HG02981 (cell line): ENCODE data around the gene MTHFR.

Experiments
- ATAC-seq: cut with Tn5 transposase; IDR thresholded peaks from one replicate; pipeline ENCODE4 v1.9.1; 2021; ENCODE audit warnings: mild to moderate bottlenecking, moderate library complexity; ENCODE audit not compliant: unreplicated experiment

Gene MTHFR

GRCh38 chr1:11805422-11806306, at the start of gene MTHFR, which contains the start of gene CLCN6:
TSS of gene MTHFR (minus strand) at chr1:11805964. CDS start at chr1:11803116, 2,848 bp downstream.
TSS of gene CLCN6 (plus strand) at chr1:11806191. CDS start at chr1:11806263, 72 bp downstream.
- ATAC-seq, result peak; percentile 78

GRCh38 chr1:11855430-11855829, 49.7 kb upstream of the MTHFR start:
- no peak for ATAC-seq

- no peak for ATAC-seq
These were observed 48.8 kb upstream of the MTHFR start for GRCh38 chr1:11854519-11854918.

- no peak for ATAC-seq
These were observed 45.4 kb upstream of the MTHFR start for GRCh38 chr1:11851180-11851579.

- no peak for ATAC-seq
These were observed 44.4 kb upstream of the MTHFR start for GRCh38 chr1:11850156-11850555.

DNA sequence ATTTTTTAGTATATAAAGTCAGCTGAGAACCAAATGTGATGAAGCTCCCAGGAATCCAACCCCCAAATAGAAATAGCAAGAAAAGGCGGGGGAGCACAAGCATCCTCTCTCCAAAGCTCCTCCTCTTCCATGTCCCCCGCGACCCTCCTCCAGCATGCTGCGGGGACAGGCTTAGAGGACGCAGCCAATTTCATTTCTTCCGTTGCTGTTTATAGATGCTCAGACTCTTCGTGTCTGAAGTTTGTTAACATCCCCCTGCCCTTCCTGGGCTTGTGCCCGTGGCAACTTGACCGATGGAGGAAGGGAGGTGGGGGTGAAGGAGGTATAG, 42.6 kb upstream of the MTHFR start:
- no peak for ATAC-seq

GRCh38 chr1:11847667-11848372, 42.1 kb upstream of the MTHFR start, which contains the start of gene NPPA:
TSS of gene NPPA (minus strand) at chr1:11847783. CDS start at chr1:11847684, 99 bp downstream.
- ATAC-seq, result no peak

DNA sequence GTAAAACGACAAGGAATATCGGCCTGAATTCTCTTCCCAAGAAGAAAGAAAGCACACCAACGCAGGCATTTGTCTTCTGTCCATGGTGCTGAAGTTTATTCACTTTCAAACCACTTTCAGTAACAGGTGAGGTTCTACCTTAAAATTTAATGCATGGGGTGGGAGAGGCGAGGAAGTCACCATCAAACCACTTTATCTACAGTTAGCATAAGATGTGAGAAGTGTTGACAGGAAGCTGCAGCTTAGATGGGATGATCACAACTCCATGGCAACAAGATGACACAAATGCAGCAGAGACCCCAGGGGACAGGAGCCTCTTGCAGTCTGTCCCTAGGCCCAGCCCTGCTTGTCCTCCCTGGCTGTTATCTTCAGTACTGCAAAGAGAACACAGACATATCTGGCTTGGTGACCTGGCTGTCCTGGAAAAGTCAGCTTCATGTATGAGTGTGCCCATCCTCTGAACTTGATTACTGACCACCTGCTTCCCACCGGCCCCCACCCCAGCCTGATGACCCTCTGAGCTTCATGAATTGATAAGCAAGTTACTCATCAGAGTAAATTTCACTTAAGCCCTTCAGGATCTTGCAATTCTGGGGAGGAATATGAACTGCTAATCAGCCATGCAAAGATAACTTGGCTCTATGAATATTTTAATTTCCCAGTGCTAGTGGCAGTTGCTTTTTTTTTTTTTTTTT, 40.0 kb upstream of the MTHFR start:
- ATAC-seq, result no peak

- ATAC-seq, result no peak
These were observed 36.6 kb upstream of the MTHFR start for GRCh38 chr1:11842154-11843041.

DNA sequence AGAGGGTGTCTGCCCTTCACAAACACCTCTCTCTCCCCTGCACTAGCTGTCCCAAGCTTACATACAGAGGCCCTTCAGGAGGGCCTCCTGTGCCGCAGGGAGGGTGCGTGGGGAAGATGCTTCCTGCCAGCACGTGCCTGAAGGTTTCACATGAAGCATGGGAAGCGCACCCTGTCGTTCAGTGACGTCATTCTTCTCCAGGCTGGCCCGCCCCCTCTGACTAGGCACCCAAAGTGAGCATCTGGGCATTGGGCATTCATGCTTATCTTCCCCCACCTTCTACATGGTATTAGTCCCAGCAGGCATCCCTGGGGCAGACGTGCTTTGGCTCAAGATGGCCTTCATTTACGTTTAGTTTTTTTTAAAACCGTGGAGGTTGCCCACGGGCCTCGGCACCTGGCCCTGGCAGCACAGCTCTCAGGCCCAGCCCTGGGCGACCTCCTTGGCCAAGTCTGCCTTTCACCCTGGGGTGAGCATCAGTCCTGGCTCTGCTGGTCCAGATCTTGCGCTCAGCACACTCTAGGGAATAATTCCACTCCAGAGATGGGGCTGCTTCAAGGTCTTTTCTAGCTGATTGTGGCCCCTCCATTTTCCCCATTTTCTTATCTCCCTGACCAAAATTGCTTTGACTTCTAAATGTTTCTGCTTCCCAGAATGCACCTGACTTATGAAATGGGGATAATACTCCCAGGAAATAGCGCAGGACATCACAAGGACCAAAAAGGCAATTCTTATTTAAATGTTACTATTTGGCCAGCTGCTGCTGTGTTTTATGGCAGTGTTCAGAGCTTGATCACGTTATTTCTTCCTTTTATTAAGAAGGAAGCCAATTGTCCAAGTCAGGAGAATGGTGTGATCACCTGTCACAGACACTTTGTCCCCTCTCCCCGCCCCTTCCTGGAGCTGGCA, 35.7 kb upstream of the MTHFR start:
- no peak for ATAC-seq

DNA sequence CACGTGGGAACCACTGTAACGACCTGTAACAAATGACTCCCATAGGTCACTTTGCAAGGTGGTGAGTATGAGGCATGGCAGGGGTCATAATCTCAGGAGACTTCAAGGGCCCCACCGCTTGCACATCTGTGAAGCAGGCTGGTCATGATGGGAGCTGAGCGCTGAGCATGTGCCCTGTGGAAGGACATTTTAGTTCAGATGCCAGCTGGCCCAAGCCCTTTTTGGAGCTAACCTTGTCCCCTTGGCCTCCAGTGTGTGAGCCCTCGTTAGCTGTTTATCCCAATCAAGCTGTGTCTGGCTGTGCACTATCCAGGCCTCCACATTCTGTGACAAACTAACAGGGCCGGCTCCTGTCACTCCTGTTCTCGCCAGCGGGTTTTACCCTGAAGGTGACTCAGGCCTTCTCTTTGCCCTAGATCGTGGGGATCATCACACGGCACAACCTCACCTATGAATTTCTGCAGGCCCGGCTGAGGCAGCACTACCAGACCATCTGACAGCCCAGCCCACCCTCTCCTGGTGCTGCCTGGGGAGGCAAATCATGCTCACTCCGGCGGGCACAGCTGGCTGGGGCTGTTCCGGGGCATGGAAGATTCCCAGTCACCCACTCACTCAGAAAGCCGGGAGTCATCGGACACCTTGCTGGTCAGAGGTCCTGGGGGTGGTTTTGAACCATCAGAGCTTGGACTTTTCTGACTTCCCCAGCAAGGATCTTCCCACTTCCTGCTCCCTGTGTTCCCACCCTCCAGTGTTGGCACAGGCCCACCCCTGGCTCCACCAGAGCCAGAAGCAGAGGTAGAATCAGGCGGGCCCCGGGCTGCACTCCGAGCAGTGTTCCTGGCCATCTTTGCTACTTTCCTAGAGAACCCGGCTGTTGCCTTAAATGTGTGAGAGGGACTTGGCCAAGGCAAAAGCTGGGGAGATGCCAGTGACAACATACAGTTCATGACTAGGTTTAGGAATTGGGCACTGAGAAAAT, 34.3 kb upstream of the MTHFR start:
- no peak for ATAC-seq

DNA sequence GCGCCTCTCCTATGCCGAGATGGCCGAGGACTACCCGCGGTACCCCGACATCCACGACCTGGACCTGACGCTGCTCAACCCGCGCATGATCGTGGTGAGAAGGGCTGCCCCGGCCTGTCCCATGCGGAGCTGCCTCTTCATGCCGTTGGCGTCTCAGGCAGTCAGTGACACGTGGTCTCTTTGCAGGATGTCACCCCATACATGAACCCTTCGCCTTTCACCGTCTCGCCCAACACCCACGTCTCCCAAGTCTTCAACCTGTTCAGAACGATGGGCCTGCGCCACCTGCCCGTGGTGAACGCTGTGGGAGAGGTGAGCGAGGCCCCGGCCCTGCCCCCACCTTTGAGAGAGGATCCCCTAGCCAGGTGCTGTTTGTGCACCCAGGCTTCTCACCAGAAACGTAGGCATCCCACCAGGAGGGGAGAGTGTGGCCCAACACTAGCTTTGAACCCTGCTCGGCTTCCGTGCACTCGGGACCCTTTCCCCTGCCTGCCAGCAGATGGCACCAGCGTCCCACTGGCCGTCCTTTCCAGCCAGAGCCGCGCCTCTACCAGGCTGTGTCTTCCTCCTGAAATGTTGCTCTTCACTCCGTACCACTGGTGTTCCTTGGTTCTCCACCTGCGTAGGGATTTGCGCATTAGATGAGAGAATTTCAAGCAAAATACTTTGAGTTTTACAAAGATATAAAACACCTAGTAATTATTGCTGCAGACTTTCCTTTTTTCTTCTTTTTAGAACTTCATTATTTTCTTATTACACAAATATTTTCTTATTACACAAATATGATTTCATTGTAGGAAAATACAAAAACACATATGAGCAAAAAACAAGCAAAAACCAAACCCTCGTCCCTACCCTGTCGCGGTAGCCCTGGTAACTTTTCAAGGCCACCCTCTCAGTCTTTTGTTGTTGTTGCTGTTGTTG, 32.8 kb upstream of the MTHFR start:
- no peak for ATAC-seq

DNA sequence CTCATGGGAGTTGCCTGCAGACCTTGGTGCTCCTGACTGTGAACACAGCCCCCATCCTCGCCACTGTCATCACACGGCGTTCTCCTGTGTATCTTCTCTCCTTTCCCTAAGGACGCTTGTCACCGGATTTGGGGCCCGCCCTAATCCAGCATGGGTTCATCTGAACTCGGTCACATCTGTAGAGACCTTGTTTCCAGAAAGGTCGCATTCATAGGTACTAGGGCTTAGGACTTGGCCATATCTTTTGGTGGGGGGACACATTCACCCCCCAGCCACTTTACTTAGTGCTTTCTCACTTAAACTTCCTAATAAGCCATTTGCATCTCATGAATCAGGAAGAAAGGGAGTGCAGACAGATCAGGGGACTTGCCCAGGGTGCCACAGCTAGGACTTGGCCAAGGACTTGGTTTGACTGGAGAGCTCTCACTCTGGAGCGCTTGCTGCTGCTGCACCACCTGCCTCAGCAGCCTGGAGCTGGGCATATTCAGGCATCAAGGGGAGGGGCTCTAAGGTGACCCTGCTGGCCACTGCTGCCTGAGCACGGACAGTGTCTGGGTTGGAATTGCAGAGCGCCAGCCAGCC, 32.1 kb upstream of the MTHFR start:
- no peak for ATAC-seq

- ATAC-seq, result no peak
These were observed 31.4 kb upstream of the MTHFR start for GRCh38 chr1:11836955-11837766.

DNA sequence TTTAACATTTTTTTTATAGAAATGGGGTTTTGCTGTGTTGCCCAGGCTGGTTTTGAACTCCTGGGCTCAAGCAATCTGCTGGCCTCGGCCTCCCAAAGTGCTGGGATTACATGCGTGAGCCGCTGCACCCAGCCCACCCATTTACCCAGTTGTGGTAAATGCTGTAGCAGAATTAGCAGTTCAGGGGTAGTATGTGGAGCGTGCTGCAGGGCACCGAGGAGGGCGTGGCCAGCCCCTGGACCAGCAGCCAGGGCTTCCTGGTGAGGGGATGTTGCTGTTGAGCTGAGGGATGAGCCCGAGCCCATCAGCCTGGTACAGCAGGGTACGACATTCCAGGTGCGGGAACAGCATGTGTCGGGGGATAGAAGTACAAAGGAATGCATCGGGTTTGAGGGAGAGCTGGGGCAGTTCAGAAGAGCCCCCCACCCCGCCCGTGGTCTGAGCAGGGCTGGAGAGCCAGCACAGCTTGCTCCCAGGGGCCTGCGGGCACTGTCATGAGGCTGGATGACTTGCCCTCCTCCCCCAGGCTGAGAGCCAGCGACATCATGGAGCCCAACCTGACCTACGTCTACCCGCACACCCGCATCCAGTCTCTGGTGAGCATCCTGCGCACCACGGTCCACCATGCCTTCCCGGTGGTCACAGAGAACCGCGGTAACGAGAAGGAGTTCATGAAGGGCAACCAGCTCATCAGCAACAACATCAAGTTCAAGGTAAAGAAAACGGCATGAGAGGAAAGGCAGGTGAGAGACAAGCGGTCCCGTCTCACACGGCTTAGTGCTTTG, 29.9 kb upstream of the MTHFR start:
- ATAC-seq, result no peak
